ENCODE data around the gene SH3D19.
"Not testable (repeated sequence)": the region's sequence is repeated elsewhere in the genome, so short reads cannot be mapped to it uniquely, and the experiment has no call there.

Gene SH3D19

DNA sequence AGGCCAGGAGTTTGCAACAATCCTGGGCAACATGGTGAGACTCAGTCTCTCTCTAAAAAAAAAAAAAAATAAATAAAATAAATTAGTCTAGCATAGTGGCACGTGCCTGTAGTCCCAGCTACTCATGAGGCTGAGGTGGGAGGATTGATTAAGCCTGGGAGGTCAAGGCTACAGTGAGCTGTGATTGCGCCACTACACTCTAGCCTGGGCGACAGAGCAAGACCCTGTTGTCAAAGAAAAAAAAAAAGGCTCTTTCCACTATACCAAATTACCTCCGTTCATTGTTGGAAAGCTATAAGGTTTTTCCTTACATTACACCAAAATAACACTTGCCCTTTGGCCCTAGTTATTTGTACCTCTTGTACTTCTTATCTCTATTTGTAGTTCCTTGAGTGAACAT is 58.3 kb downstream of the SH3D19 start:
- DNase-seq = no peak

DNA sequence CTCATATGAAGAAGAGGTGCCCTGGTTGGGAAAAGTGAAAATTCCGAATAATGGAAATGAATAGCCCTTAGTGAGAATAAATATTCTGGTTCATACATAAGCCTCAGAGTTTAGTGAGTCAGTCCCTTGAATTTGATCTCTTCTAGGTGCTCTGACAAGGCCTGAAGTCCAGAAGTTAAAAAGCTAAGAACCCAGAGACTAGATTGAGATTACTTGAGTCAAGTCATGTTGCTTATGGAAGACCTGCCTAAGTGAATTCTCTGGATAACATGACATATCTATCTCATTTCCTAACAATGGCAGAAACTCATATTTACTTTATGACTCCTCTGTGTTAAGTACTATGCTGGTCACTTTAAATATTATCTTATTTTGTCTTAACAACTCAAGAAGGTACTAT is 58.9 kb downstream of the SH3D19 start:
- DNase-seq = no peak

DNA sequence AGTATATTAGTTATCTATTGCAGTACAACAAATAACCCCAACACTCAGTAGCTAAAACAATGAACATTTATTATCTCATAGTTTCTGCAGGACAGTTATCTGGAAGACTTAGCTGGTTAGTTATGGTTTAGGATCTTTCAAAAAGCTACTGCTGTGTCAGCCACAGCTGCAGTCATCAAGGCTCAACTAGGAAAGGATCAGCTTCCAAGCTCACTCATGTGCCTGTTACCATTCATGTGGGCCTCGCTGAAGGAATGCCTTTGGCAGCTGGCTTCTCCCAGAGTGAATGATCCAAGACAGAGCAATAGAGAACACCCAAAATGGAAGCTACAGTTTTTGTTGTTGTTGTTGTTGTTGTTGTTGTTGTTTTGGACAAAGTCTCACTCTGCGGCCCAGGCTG is 62.0 kb downstream of the SH3D19 start:
- no peak for DNase-seq

DNA sequence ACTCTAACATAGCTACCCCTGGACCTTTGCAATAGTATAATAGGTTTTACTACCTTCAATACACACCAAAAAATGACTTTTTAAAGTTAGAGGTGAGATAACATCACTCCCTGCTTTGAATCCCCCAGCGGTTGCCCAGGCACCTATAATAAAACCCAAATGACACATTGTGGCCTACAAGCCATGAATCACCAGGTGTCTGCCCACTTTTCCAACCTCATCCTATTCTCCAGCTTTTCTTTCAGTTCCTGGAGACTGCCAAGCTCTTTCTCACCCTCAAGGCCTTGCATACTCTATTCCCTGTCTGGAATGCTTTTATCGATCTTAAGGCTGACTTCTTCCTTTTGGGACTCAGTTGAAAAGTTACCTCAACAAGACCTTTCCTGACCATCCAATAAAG is 64.9 kb downstream of the SH3D19 start:
- DNase-seq = no peak

DNA sequence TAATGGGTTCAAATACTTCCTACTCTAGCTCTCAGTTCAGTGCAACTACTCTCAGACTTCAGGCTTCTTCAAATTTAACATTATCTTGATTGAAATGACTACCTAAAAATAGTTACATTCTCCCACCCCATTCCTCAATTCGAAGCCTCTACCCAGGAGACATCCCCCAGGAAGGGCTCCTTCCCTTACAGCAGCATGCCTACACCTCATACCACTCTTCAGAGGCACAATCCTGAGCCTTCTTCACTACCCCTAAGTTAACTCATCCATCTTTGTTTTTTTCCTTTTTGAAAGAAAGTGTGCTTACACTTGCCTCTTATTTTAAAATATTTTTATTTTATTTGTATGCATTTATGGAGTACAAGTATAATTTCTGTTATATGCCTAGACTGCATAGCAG is 65.7 kb downstream of the SH3D19 start:
- no peak for DNase-seq

DNA sequence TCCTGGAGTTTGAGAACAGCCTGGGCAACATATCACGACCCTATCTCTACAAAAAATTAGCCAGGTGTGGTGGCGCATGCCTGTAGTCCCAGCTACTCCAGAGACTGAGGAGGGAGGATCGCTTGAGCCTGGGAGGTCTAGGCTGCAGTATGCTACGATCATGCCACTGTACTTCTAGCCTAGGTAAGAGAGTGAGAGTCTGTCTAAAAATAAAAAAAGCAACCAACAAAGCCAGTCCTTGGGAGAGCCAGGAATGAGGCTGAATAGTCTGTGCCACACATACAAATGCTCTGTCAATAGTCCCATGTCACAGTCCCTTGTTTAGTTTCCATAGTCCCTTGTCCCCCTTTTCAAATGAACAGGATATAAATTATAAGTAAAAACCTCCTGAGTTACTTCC is 67.7 kb downstream of the SH3D19 start:
- no peak for DNase-seq

- DNase-seq = no peak
Measured at GRCh38 chr4:151256134-151256533, 69.3 kb downstream of the SH3D19 start.

GRCh38 chr4:151255680-151256079 is 69.7 kb downstream of the SH3D19 start:
- DNase-seq = not testable (repeated sequence)

DNA sequence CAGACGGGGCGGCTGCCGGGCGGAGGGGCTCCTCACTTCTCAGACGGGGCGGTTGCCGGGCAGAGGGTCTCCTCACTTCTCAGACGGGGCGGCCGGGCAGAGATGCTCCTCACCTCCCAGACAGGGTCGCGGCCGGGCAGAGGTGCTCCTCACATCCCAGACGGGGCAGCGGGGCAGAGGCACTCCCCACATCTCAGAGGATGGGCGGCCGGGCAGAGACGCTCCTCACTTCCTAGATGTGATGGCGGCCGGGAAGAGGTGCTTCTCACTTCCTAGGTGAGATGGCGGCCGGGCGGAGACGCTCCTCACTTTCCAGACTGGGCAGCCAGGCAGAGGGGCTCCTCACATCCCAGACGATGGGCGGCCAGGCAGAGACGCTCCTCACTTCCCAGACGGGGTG is 70.2 kb downstream of the SH3D19 start:
- DNase-seq = not testable (repeated sequence)

DNA sequence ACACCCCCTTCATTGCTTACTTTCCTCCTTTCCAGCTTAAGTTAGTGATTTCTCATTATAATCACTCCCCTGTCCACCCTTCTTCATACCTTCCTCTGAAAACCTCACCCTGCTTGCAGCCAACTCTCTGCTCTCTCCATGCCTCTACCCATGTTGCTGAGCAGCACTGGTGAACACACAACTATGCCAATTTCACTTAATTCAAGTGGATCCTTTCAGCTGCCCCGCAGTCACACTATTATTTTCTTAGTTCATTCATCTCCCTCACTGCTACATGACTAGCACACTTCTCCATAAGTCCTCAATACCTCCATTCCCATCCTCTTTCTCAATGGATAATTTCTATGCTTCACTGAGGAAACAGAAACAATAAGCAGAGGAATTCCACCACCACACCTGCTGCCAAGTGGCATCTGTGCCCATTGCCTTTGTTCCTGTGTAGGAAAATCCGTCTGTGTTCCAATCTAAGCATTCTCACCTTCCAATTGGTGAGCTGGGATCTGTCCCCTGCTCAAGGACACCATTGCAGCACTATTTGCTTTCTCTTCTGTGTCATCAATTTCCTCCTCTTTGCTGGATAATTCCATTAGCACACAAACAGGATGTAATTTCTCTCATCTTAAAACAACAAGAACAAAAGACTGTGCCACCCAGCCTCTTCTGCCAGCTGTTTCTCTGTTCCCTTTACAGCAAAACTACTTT is 73.7 kb downstream of the SH3D19 start:
- DNase-seq = no peak

GRCh38 chr4:151250706-151251105 is 74.7 kb downstream of the SH3D19 start:
- no peak for DNase-seq

GRCh38 chr4:151248519-151248918 is 76.9 kb downstream of the SH3D19 start:
- DNase-seq = no peak

DNA sequence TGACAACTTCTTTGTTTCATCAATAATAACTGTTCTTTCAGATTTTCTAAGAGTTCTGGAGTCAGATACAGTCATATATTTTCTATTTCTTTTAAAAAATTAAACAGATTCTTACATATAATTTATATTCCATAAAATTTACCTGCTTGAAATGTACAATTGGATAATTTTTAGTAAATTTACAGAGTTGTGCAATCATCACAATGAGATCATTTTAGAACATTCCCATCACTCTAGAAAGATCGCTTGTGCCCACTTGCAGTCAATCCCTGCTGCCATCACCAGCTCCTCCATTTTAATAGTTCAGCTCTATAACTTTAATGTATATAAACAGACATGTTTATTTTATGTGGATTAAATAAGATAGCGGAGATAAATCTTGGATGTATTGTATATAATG is 78.0 kb downstream of the SH3D19 start:
- DNase-seq = no peak

GRCh38 chr4:151246742-151247141 is 78.7 kb downstream of the SH3D19 start:
- no peak for DNase-seq

DNA sequence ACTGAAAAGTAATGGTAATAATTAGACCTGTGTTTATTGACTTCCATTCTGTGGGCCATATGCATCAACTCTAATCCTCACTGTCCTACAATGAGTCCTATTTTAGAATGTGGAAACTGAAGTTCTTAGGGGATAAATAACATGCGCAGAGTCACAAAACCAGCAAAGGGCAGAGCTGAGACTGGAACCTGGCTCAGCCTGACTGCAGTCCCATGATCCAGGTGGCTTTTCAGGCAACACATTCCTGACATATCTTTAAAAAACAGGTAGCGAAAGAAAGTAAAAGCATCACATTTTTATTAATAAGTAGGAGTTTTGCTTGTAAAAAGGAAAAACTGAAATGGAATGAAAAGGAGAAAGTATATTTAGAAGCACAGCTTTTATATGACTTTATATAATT is 83.1 kb downstream of the SH3D19 start:
- no peak for DNase-seq

DNA sequence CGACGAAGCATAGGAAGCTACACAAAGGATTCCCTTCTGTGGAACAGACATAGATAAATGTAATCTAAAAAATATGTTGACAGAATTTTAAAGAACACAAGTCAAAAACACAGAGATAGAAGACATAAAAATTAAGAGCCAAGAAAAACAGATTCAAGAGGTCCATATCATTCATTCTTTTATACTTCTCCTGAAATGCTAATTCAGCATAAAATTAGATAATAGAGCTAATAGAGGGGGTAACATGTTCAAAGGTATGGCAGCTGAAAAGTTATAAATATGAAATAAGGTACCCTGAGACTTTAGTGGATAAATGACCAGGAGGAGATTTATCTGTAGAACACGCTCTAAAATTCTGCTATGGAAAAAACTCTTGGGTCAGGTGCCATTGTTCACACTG is 85.8 kb downstream of the SH3D19 start:
- no peak for DNase-seq

DNA sequence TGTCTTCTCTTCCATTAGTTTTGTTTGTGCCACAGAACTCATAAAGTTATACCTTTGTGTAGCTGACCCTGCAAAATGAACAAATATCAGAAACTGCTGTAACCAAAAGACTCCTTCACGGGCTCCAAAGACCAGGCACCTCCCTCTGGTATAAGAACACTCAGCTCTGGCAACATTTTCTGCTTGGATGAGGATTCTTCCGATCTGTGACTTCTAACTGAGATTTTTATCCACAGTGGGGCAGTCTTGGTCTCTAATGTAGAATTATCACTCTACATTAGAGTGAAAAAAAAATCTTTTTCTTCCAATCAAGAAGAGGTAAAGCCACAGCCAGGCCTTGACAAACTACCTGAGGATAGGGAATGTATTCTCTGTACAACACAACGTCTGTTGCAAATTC is 86.9 kb downstream of the SH3D19 start:
- peak; percentile 15 for DNase-seq

GRCh38 chr4:151236036-151236435 is 89.4 kb downstream of the SH3D19 start:
- DNase-seq = no peak

GRCh38 chr4:151235373-151235772 is 90.0 kb downstream of the SH3D19 start:
- not testable (repeated sequence) for DNase-seq

GRCh38 chr4:151233600-151233999 is 91.8 kb downstream of the SH3D19 start:
- no peak for DNase-seq

GRCh38 chr4:151231915-151232595 is 93.3 kb downstream of the SH3D19 start:
- DNase-seq = no peak

DNA sequence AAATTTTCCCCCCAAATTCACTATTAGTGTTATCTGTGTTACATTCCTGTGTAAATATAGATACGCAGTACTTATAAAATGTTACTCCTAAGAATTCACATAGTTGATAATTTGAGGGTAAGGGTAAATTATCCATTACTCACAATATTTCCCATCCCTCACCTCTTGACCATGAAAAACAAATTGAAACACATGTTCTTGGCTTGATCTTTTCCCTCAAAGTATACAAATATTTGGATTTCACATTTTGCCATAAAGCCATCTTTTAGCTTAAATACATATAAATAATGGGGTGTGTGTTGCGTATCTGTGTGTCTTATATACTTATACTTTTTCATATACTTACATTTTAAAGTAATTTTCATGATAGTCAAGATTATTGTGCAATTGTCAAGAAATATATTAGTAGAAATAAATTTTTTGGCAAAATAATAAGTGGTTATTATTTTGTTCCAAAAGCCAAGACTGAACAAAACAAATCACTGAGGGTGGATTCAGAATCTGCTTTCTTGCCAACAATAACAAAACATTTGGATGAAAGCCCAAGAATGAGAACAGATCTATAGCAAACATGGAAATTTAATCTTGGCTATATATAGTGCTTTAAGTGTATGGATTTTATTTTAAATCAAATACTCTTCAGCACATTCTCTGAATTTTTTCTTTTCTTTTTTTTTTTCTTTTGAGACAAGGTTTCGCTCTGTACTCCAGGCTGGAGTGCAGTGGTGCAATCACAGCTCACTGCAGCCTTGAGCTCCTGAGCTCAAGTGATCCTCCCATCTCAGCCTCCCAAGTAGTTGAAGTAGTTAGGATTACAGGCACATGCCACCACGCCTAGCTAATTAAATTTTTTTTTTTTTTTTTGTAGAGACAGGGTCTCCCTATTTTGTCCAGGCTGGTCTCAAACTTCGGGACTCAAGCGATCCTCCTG is 97.0 kb downstream of the SH3D19 start:
- DNase-seq = no peak

DNA sequence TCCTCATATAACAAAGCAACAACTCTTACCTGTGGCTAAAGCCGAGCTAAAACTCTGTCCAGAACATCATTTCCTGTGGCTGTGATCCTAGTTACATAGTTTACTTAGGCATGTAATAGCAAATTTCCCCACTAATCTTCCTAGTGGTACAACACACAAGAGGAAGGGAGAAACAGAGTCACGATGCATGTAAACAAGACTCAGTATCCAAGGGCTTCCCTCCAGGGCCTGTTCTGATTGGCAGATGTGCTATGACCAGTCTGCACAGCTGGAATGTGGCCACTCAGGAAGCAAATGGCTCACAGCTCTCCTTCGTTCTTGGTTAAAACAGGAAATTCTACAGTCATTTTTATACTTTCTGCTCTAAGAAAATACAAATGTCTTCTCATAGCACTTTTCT is 97.7 kb downstream of the SH3D19 start:
- no peak for DNase-seq

GRCh38 chr4:151227172-151227571 is 98.2 kb downstream of the SH3D19 start:
- no peak for DNase-seq
